C4-2B (cell line): ENCODE data around the gene VPS13A.

Experiments used
- H3K27ac ChIP-seq: fragments of 450-650 bp; 2 replicates; pipeline ENCODE4 v1.5.1; 2017
- CTCF ChIP-seq: fragments of 450-650 bp; conservative IDR thresholded peaks from 2 replicates; pipeline ENCODE4 v1.5.1; 2017; ENCODE audit warnings: mild to moderate bottlenecking
- ZFX ChIP-seq: fragments of 450-650 bp; IDR thresholded peaks from 2 replicates; pipeline ENCODE4 v1.6.1; 2017

Gene VPS13A

GRCh38 chr9:77422969-77423368 lies 245.6 kb downstream of the VPS13A start:
- no peak for TF ChIP-seq CTCF
- no peak for TF ChIP-seq ZFX
- no peak overlapping the region for H3K27ac ChIP-seq

GRCh38 chr9:77423841-77424240 lies 246.5 kb downstream of the VPS13A start:
- no peak overlapping the region for H3K27ac ChIP-seq
- no peak for TF ChIP-seq CTCF
- no peak for TF ChIP-seq ZFX

- TF ChIP-seq ZFX (no peak), CTCF (no peak)
- H3K27ac ChIP-seq, result no peak overlapping the region
Observed at GRCh38 chr9:77424993-77425392, 247.7 kb downstream of the VPS13A start.

GRCh38 chr9:77426712-77427111 lies 249.4 kb downstream of the VPS13A start:
- no peak overlapping the region for H3K27ac ChIP-seq
- TF ChIP-seq ZFX (no peak), CTCF (no peak)

- H3K27ac ChIP-seq, result no peak overlapping the region
- no peak for TF ChIP-seq ZFX
- no peak for TF ChIP-seq CTCF
Observed at GRCh38 chr9:77427256-77427927, 250.1 kb downstream of the VPS13A start.

GRCh38 chr9:77429928-77430327 lies 252.6 kb downstream of the VPS13A start:
- TF ChIP-seq ZFX, result no peak
- no peak for TF ChIP-seq CTCF
- H3K27ac ChIP-seq, result no peak overlapping the region

- no peak overlapping the region for H3K27ac ChIP-seq
- TF ChIP-seq CTCF (no peak), ZFX (no peak)
Observed at GRCh38 chr9:77432053-77432452, 254.7 kb downstream of the VPS13A start.
